HUES6 (cell line): ENCODE data around the gene CSH1.
"Not testable (repeated sequence)": the region's sequence is repeated elsewhere in the genome, so short reads cannot be mapped to it uniquely, and the experiment has no call there.

Source experiments
- H3K27ac ChIP-seq: 2 replicates; pipeline ENCODE4 v1.7.0; 2013; ENCODE audit warnings: low read depth, mild to moderate bottlenecking, low read length, inconsistent platforms
- H3K27me3 ChIP-seq: 2 replicates; pipeline ENCODE4 v1.6.1; 2013; ENCODE audit warnings: low read length; ENCODE audit not compliant: control insufficient read depth, insufficient read depth
- H3K36me3 ChIP-seq: 2 replicates; pipeline ENCODE4 v1.6.1; 2013; ENCODE audit warnings: low read length; ENCODE audit not compliant: control insufficient read depth, insufficient read depth
- H3K4me1 ChIP-seq: 2 replicates; pipeline ENCODE4 v1.6.1; 2013; ENCODE audit warnings: low read length; ENCODE audit not compliant: control insufficient read depth, insufficient read depth
- H3K4me3 ChIP-seq: 2 replicates; pipeline ENCODE4 v1.5.1; 2013; ENCODE audit warnings: low read depth, low read length
- H3K9ac ChIP-seq: one replicate; pipeline ENCODE4 v1.6.1; 2013; ENCODE audit warnings: mild to moderate bottlenecking, low read length
- H3K9me3 ChIP-seq: 2 replicates; pipeline ENCODE4 v1.6.1; 2013; ENCODE audit warnings: low read depth, low read length; ENCODE audit not compliant: control insufficient read depth, insufficient read depth

CSH1 gene

GRCh38 chr17:63896524-63897354, at the start of gene CSH1:
Gene CSH1, minus strand, starts transcription at chr17:63896574. Its CDS starts 63 bp downstream, at chr17:63896511.
- not testable (repeated sequence) for H3K4me3 ChIP-seq, H3K9ac ChIP-seq, H3K4me1 ChIP-seq, H3K36me3 ChIP-seq, H3K27ac ChIP-seq, H3K27me3 ChIP-seq, H3K9me3 ChIP-seq

GRCh38 chr17:63945784-63946439, 49.5 kb upstream of the CSH1 start:
- H3K36me3 ChIP-seq: peaks cover 14% of the 10 kb centered on the region
- no peaks in the 10 kb centered on the region for H3K27me3 ChIP-seq
- H3K9ac ChIP-seq: no peak overlapping the region
- H3K27ac ChIP-seq: no peak overlapping the region
- H3K4me3 ChIP-seq: no peak overlapping the region
- H3K9me3 ChIP-seq: no peaks in the 10 kb centered on the region
- peaks cover 4% of the 10 kb centered on the region for H3K4me1 ChIP-seq

- no peak overlapping the region for H3K9ac ChIP-seq
- no peak overlapping the region for H3K27ac ChIP-seq
- no peaks in the 10 kb centered on the region for H3K27me3 ChIP-seq
- no peak overlapping the region for H3K4me3 ChIP-seq
- peaks cover 14% of the 10 kb centered on the region for H3K36me3 ChIP-seq
- no peaks in the 10 kb centered on the region for H3K9me3 ChIP-seq
- peaks cover 4% of the 10 kb centered on the region for H3K4me1 ChIP-seq
These were observed 48.5 kb upstream of the CSH1 start for GRCh38 chr17:63944736-63945499.

DNA sequence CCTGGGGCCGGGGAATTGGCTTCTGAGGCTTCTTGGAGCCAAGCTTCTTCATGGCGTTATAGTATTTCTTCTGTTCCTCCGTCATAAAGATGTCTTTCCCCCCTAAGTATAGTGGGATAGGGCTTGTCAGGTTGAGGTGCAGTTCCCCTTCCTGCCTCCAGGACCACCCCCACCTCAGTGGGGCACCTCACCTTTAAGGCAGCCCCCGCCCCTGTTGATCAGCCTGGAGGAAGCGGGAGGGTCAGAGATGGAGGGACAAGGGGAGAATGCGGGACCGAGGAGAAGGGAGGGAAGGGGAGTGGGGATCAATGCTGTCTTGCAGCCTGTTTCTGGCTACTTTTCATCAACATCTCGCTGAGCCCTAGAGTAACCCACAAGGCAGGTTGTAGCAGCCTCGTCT, 47.4 kb upstream of the CSH1 start:
- H3K27ac ChIP-seq: no peak overlapping the region
- peaks cover 4% of the 10 kb centered on the region for H3K4me1 ChIP-seq

DNA sequence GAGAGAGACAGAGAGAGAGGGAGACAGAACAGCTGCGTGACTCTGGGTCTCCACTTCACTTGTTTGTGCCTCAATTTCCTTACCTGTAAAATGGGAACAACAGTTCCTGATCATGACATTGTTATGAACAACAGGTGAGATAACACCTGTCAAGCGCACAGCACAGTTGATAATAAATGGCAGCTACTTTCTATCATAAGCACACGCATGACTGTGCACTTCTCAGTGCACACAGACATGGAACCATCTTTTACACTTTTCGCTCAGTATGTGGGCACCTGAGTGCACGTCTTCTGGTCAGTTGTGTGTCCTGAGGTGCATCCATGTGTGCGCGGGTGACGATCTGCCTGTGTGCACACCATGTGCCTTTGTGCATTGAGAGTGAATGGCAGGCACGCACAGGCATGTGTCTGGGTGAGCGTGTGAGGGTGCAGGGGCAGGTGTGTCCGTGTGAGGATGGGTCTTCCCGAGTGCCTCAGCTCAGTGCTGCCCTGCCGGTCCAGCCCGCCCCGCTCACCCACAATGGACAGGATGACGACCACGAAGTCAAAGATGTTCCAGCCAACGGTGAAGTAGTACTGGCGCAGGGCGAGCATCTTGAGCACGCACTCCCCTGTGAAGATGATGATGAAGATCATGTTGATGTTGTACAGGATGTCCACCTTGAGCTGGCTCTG, 46.1 kb upstream of the CSH1 start:
- Histone ChIP-seq H3K4me3 (no peak overlapping the region), H3K27ac (no peak overlapping the region), H3K27me3 (no peaks in the 10 kb centered on the region), H3K9ac (no peak overlapping the region), H3K4me1 (peaks cover 4% of the 10 kb centered on the region), H3K9me3 (no peaks in the 10 kb centered on the region), H3K36me3 (peaks cover 14% of the 10 kb centered on the region)

More for the DNA sequence above, 47.4 kb upstream of the CSH1 start:
- no peak overlapping the region for H3K9ac ChIP-seq
- H3K27me3 ChIP-seq: no peaks in the 10 kb centered on the region
- no peaks in the 10 kb centered on the region for H3K9me3 ChIP-seq
- peaks cover 14% of the 10 kb centered on the region for H3K36me3 ChIP-seq
- no peak overlapping the region for H3K4me3 ChIP-seq

DNA sequence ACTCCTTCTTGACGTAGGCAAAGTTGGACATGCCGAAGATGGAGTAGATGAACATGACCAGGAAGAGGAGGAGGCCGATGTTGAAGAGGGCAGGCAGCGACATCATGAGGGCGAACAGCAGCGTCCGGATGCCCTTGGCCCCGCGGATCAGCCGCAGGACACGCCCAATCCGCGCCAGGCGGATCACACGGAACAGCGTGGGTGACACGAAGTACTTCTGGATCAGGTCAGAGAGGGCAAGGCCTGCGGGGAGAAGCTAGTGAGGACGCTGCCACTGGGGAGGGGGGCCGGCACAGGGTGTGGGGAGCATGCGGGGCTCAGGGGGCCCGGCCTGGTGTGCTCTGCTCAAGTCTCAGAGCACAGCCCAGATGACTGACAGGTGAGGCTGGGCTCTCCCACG, 45.4 kb upstream of the CSH1 start:
- H3K9ac ChIP-seq: no peak overlapping the region
- no peaks in the 10 kb centered on the region for H3K27me3 ChIP-seq
- H3K9me3 ChIP-seq: no peaks in the 10 kb centered on the region
- peaks cover 14% of the 10 kb centered on the region for H3K36me3 ChIP-seq
- no peak overlapping the region for H3K4me3 ChIP-seq
- H3K4me1 ChIP-seq: peaks cover 4% of the 10 kb centered on the region
- no peak overlapping the region for H3K27ac ChIP-seq

DNA sequence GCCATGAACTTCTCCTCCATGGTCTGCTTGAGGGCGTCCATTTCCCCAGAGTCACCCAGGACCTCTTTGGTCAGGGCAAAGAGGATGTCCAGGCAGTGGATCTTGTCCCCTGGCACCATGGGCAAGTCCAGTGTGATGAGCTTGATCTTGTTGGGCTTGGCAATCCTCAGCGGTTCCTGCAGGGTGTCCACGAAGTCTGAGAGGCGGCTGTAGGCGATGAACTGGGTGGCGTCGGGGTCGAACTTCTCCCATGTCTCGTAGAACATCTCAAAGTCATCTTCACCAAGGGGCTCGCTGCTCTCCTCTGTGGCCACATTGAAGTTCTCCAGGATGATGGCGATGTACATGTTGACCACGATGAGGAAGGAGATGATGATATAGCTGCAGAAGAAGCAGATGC, 44.8 kb upstream of the CSH1 start:
- no peak overlapping the region for H3K9ac ChIP-seq
- no peaks in the 10 kb centered on the region; the same call in 1 of the 2 replicates for H3K4me1 ChIP-seq
- H3K27me3 ChIP-seq: no peaks in the 10 kb centered on the region

GRCh38 chr17:63940584-63940983, 44.2 kb upstream of the CSH1 start:
- Histone ChIP-seq H3K36me3 (peaks cover 14% of the 10 kb centered on the region), H3K27me3 (no peaks in the 10 kb centered on the region), H3K9me3 (no peaks in the 10 kb centered on the region), H3K4me3 (no peak overlapping the region), H3K9ac (no peak overlapping the region), H3K4me1 (no peaks in the 10 kb centered on the region), H3K27ac (no peak overlapping the region)

More for the DNA sequence above, 44.8 kb upstream of the CSH1 start:
- Histone ChIP-seq H3K9me3 (no peaks in the 10 kb centered on the region), H3K36me3 (peaks cover 14% of the 10 kb centered on the region), H3K27ac (no peak overlapping the region), H3K4me3 (no peak overlapping the region)

GRCh38 chr17:63939884-63940283, 43.5 kb upstream of the CSH1 start:
- H3K9me3 ChIP-seq: no peaks in the 10 kb centered on the region
- H3K36me3 ChIP-seq: peaks cover 14% of the 10 kb centered on the region
- H3K27ac ChIP-seq: no peak overlapping the region
- no peaks in the 10 kb centered on the region for H3K4me1 ChIP-seq
- H3K9ac ChIP-seq: no peak overlapping the region
- no peak overlapping the region for H3K4me3 ChIP-seq
- H3K27me3 ChIP-seq: no peaks in the 10 kb centered on the region

GRCh38 chr17:63939401-63939800, 43.0 kb upstream of the CSH1 start:
- Histone ChIP-seq H3K4me3 (no peak overlapping the region), H3K27ac (no peak overlapping the region), H3K9me3 (no peaks in the 10 kb centered on the region), H3K4me1 (no peaks in the 10 kb centered on the region), H3K27me3 (no peaks in the 10 kb centered on the region), H3K36me3 (peaks cover 14% of the 10 kb centered on the region), H3K9ac (no peak overlapping the region)
